CD14-positive monocyte (primary cell): Measurements from ENCODE around the gene PIAS1. TPM values are rescaled to one million over a fixed set of nuclear protein-coding genes. Genes with fewer than 3 reads are reported as not detected.

Experiments used
- DNase-seq, 3 donors: peaks; one replicate each; pipeline ENCODE4 v3.0.0-alpha.2; 2011 to 2022
- H2AFZ ChIP-seq: 2 replicates; pipeline ENCODE4 v1.6.0; 2012; ENCODE audit warnings: mild to moderate bottlenecking, low read depth, low read length, inconsistent platforms; ENCODE audit not compliant: insufficient read depth, poor library complexity, severe bottlenecking
- H3K27ac ChIP-seq, 2 donors: 1 replicate in 1 of 2; 2 replicates in 1 of 2; pipeline ENCODE4 v1.5.1; 2012 to 2013; ENCODE audit warnings: low read length in 2 of 2, control low read depth in 1 of 2, inconsistent platforms in 1 of 2, low read depth in 1 of 2, mild to moderate bottlenecking in 1 of 2
- H3K27me3 ChIP-seq, 2 donors: one replicate each; pipeline versions ENCODE4 v1.6.0 to v1.6.1; 2011 to 2013; ENCODE audit warnings: low read length in 2 of 2; ENCODE audit not compliant: control insufficient read depth in 2 of 2, insufficient read depth in 2 of 2
- H3K36me3 ChIP-seq, 2 donors: replicated peaks in 1 of 2; 1 replicate in 1 of 2; 2 replicates in 1 of 2; pipeline versions ENCODE4 v1.5.1 to v1.6.1; 2012 to 2013; ENCODE audit warnings: low read length in 2 of 2, control low read depth in 1 of 2, inconsistent platforms in 1 of 2, mild to moderate bottlenecking in 1 of 2; ENCODE audit not compliant: insufficient read depth in 2 of 2, control insufficient read depth in 1 of 2
- H3K4me1 ChIP-seq, 2 donors: 1 replicate in 1 of 2; 2 replicates in 1 of 2; pipeline versions ENCODE4 v1.5.1 to v1.6.1; 2012 to 2013; ENCODE audit warnings: low read length in 2 of 2, control low read depth in 1 of 2, inconsistent platforms in 1 of 2, mild to moderate bottlenecking in 1 of 2, moderate library complexity in 1 of 2; ENCODE audit not compliant: insufficient read depth in 2 of 2, control insufficient read depth in 1 of 2
- H3K4me2 ChIP-seq: replicated peaks from 2 replicates; pipeline ENCODE3; 2012; ENCODE audit warnings: low read length, moderate library complexity, mild to moderate bottlenecking; ENCODE audit not compliant: poor library complexity, severe bottlenecking; ENCODE audit errors: extremely low read depth
- H3K4me3 ChIP-seq, 3 experiments: fragments of 200-600 bp in 1 of 3; sonication (generic) in 1 of 3; replicated peaks in 1 of 3; 1 replicate in 2 of 3; 2 replicates in 1 of 3; pipeline ENCODE4 v1.5.1; 2011 to 2013; ENCODE audit warnings: low read length in 3 of 3, mild to moderate bottlenecking in 3 of 3, control low read depth in 2 of 3, low read depth in 2 of 3, inconsistent platforms in 1 of 3, moderate library complexity in 1 of 3
- H3K79me2 ChIP-seq: 2 replicates; pipeline ENCODE4 v1.6.0; 2012; ENCODE audit warnings: mild to moderate bottlenecking, control low read depth, inconsistent platforms, low read length, moderate library complexity; ENCODE audit not compliant: insufficient read depth
- H3K9ac ChIP-seq: 2 replicates; pipeline ENCODE4 v1.6.0; 2017; ENCODE audit warnings: low read length, mild to moderate bottlenecking; ENCODE audit not compliant: insufficient read depth, poor library complexity, severe bottlenecking
- H3K9me3 ChIP-seq, 2 donors: replicated peaks in 1 of 2; 1 replicate in 1 of 2; 2 replicates in 1 of 2; pipeline versions ENCODE4 v1.5.1 to v1.6.1; 2012 to 2013; ENCODE audit warnings: low read length in 2 of 2, control low read depth in 1 of 2; ENCODE audit not compliant: control insufficient read depth in 1 of 2, insufficient read depth in 1 of 2
- H4K20me1 ChIP-seq: 2 replicates; pipeline ENCODE4 v1.6.0; 2012; ENCODE audit warnings: mild to moderate bottlenecking, low read length, control low read depth, moderate library complexity; ENCODE audit not compliant: insufficient read depth
- H3K27ac Mint-ChIP-seq, 7 donors: one replicate each; pipeline ENCODE4 v1.8.0; 2020; ENCODE audit warnings: mild to moderate bottlenecking in 7 of 7, mixed read lengths in 7 of 7, moderate library complexity in 6 of 7, inconsistent platforms in 2 of 7
- H3K27me3 Mint-ChIP-seq, 3 donors: one replicate each; pipeline ENCODE4 v1.8.0; 2021 to 2022; ENCODE audit warnings: low read depth in 3 of 3, mild to moderate bottlenecking in 3 of 3, mixed read lengths in 3 of 3, moderate library complexity in 3 of 3, inconsistent platforms in 1 of 3
- H3K36me3 Mint-ChIP-seq, 2 donors: one replicate each; pipeline ENCODE4 v1.8.0; 2020; ENCODE audit warnings: mixed read lengths in 2 of 2, inconsistent platforms in 1 of 2, mild to moderate bottlenecking in 1 of 2
- H3K4me1 Mint-ChIP-seq: one replicate; pipeline ENCODE4 v1.8.0; 2020; ENCODE audit warnings: mild to moderate bottlenecking, mixed read lengths
- H3K4me3 Mint-ChIP-seq, 2 donors: one replicate each; pipeline ENCODE4 v1.8.0; 2020; ENCODE audit warnings: mild to moderate bottlenecking in 2 of 2, mixed read lengths in 2 of 2, moderate library complexity in 1 of 2
- H3K9me3 Mint-ChIP-seq, 7 donors: one replicate each; pipeline ENCODE4 v1.8.0; 2020 to 2022; ENCODE audit warnings: mixed read lengths in 7 of 7, mild to moderate bottlenecking in 6 of 7, moderate library complexity in 6 of 7, inconsistent platforms in 2 of 7
- WGBS: methylation state at CpG from one replicate; pipeline ENCODE4 v1.1.5; 2013; ENCODE audit warnings: missing lambda C conversion rate; ENCODE audit not compliant: insufficient coverage; 5-methylcytosine and 5-hydroxymethylcytosine counted together
- intact Hi-C, 2 donors: fragments of 100-400 bp; cut with micrococcal nuclease; formaldehyde crosslinking; loops; one replicate each; pipeline versions ENCODE4 v1.15.0 to v1.15.1; 2023
- polyA plus RNA-seq, 3 donors: library from polyadenylated mRNA; depleted of rRNA in 1 of 3; unstranded in 2 of 3; stranded (reverse) in 1 of 3; fragments of 300-500 nt in 2 of 3; fragments of >200 nt in 1 of 3; fragmentation: Illumina TruSeq in 2 of 3; gene quantifications; 1 replicate in 2 of 3; 2 replicates in 1 of 3; pipeline ENCODE4 v1.2.3, GENCODE V29; 2012 to 2021
- TF ChIP-seq, protein P1 (sequence below): fragments of 200-600 bp; IDR thresholded peaks from one replicate; pipeline ENCODE4 v1.8.0; 2022; ENCODE audit warnings: antibody characterized with exemption, mild to moderate bottlenecking

The PIAS1 gene
- polyA plus RNA-seq, 3 donors: 47.3 to 109 (median 89.8) TPM

DNA sequence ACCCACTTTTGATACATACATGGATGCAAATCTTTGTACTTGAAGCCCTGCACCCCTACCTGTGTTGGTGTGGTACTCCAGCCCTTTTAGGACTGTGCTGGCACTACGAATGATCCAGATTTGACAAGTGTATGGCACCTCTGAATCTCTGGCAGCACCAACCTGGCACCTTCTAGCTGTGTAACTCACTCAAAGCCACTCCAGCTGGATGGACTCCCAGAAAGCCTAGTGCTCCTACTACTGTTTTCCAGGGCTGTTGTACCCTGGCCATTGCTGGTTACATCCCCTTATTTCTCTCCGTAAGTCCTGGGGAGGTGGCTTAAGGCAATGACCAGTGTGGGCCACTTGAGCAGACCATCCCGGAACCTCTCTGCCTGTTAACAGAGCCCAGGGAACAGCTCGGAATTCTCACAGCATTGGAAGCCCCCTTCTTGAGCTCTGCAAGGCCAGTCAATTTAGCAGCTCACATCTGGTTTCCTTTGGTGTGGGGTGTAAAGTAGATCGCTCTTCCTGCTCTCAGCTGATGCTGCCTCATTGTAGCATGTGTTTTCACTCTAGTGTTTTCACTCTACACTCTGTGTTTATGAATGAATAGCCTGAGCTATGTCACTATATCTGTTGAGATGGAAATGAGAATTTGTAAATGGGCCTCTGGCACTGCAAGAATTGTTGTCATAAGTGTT, 138.8 kb downstream of the PIAS1 start:
- peaks cover 76% of the 10 kb centered on the region for H4K20me1 ChIP-seq
- TF ChIP-seq, protein P1, sequence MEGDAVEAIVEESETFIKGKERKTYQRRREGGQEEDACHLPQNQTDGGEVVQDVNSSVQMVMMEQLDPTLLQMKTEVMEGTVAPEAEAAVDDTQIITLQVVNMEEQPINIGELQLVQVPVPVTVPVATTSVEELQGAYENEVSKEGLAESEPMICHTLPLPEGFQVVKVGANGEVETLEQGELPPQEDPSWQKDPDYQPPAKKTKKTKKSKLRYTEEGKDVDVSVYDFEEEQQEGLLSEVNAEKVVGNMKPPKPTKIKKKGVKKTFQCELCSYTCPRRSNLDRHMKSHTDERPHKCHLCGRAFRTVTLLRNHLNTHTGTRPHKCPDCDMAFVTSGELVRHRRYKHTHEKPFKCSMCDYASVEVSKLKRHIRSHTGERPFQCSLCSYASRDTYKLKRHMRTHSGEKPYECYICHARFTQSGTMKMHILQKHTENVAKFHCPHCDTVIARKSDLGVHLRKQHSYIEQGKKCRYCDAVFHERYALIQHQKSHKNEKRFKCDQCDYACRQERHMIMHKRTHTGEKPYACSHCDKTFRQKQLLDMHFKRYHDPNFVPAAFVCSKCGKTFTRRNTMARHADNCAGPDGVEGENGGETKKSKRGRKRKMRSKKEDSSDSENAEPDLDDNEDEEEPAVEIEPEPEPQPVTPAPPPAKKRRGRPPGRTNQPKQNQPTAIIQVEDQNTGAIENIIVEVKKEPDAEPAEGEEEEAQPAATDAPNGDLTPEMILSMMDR: no peak
- H3K9ac ChIP-seq: no peak overlapping the region
- intact Hi-C loops: no loop called here
- WGBS: 100% methylated on average over 4 of the region's 5 CpGs
- H3K4me2 ChIP-seq: no peak overlapping the region
- H3K4me3 Mint-ChIP-seq: no peak overlapping the region
- peaks cover 3% of the 10 kb centered on the region for H3K4me1 Mint-ChIP-seq
- peak overlapping the region in 3 of 7 donors; percentile 10 to 65 (median 11) for H3K27ac Mint-ChIP-seq
- H3K9me3 Mint-ChIP-seq: no peaks in the 10 kb centered on the region
- H3K4me1 ChIP-seq: peaks cover 0 to under 1% of the 10 kb centered on the region in 2 donors
- H3K27me3 Mint-ChIP-seq: no peaks in the 10 kb centered on the region
- H3K36me3 Mint-ChIP-seq: peaks cover 77 to 96% of the 10 kb centered on the region in 2 donors
- H3K79me2 ChIP-seq: peaks cover 3% of the 10 kb centered on the region
- H3K36me3 ChIP-seq: peaks cover 71 to 99% of the 10 kb centered on the region in 2 donors
- no peaks in the 10 kb centered on the region for H3K9me3 ChIP-seq
- no peak overlapping the region for H3K4me3 ChIP-seq
- no peak overlapping the region for H2AFZ ChIP-seq
- H3K27ac ChIP-seq: peak overlapping the region in 1 of 2 donors; percentile 37
- no peaks in the 10 kb centered on the region for H3K27me3 ChIP-seq
- DNase-seq: no peak

DNA sequence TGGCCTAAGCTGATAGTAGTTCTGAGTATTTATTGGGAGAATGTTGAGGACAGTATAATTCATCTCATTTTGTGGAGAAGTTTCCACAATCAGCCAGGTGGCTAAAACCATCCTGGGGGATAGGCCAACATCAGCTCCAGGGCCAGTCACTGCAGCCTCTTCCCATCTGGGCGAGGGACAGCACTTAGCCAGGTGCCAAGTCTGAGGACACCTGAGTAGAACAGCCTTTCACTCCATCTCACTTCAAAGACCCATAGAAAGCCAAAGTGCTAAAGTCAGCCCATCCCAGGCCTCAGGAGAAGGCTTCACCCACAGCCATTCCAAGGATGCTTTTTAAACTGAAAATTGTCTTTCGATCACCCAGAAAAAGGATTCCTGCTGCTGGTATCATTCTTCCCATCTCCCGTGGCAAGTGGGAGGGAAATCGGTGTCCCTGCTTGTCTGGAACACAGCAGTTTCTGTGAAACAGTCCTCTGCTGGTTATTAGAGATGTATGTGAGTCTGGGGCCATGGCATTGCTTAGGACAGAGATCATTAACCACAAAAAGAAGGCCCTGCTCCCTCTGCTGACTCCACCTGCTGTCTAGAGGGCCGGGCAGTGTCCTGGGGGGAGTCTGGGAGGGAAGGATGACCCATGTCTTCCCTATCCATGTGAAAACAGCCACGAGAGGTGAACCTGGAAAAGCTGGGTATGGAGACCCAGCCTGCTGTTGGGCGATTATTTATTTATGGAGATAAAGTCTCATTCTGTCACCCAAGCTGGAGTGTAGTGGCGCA, 141.4 kb downstream of the PIAS1 start:
- Histone ChIP-seq H3K79me2 (peaks cover 14% of the 10 kb centered on the region), H3K27ac (peak overlapping the region in 1 of 2 donors; percentile 30), H3K4me3 (no peak overlapping the region), H3K27me3 (no peaks in the 10 kb centered on the region), H3K4me1 (peaks cover 6 to 10% of the 10 kb centered on the region in 2 donors), H3K9ac (no peak overlapping the region), H3K9me3 (no peaks in the 10 kb centered on the region), H4K20me1 (peaks cover 95% of the 10 kb centered on the region), H2AFZ (no peak overlapping the region), H3K36me3 (peaks cover 51 to 78% of the 10 kb centered on the region in 2 donors), H3K4me2 (no peak overlapping the region)
- DNase-seq: no peak
- intact Hi-C loops: no loop called here
- Mint-ChIP-seq H3K4me1 (peaks cover 23% of the 10 kb centered on the region), H3K36me3 (peaks cover 54 to 77% of the 10 kb centered on the region in 2 donors), H3K4me3 (no peak overlapping the region), H3K27ac (peak overlapping the region in 5 of 7 donors; percentile 19 to 69 (median 59)), H3K9me3 (no peaks in the 10 kb centered on the region), H3K27me3 (peaks cover 0 to 2% (median 0%) of the 10 kb centered on the region in 3 donors)
- WGBS: 98% methylated on average over 4 of the region's 8 CpGs
- TF ChIP-seq, protein P1: peak; percentile 32
